Thyroid gland (tissue), 4 donors: Measurements from ENCODE around the gene GPR42. TPM values are rescaled to one million over a fixed set of nuclear protein-coding genes. Genes with fewer than 3 reads are reported as not detected.

Source experiments
- DNase-seq, 2 donors: peaks; one replicate each; pipeline ENCODE4 v3.0.0-alpha.2; 2019
- H3K27ac ChIP-seq, 3 donors: fragments of 200-600 bp; sonication (generic); 1 replicate in 2 of 3; 2 replicates in 1 of 3; pipeline ENCODE4 v1.5.1; 2016 to 2019; ENCODE audit warnings: mild to moderate bottlenecking in 1 of 3, moderate library complexity in 1 of 3
- H3K27me3 ChIP-seq: fragments of 200-600 bp; sonication (generic); one replicate; pipeline ENCODE4 v1.5.1; 2019
- H3K36me3 ChIP-seq, 2 donors: fragments of 200-600 bp; sonication (generic); one replicate each; pipeline ENCODE4 v1.5.1; 2016 to 2019
- H3K4me1 ChIP-seq, 2 donors: fragments of 200-600 bp; sonication (generic); one replicate each; pipeline ENCODE4 v1.5.1; 2017 to 2019
- H3K4me3 ChIP-seq, 3 donors: fragments of 200-600 bp; sonication (generic); replicated peaks in 1 of 3; 1 replicate in 2 of 3; 2 replicates in 1 of 3; pipeline ENCODE4 v1.5.1; 2016; ENCODE audit warnings: mild to moderate bottlenecking in 1 of 3
- H3K9me3 ChIP-seq: fragments of 200-600 bp; sonication (generic); one replicate; pipeline ENCODE4 v1.5.1; 2017
- POLR2A ChIP-seq, 2 donors: fragments of 450-650 bp; IDR thresholded peaks; one replicate each; pipeline ENCODE4 v1.6.1; 2017; ENCODE audit warnings: antibody characterized with exemption in 2 of 2, mild to moderate bottlenecking in 2 of 2, moderate library complexity in 1 of 2
- whole genome bisulfite sequencing, 2 donors: methylation state at CpG; one replicate each; pipeline ENCODE4 v1.1.5; 2017; 5-methylcytosine and 5-hydroxymethylcytosine counted together
- intact Hi-C: fragments of 100-400 bp; cut with DNase I; formaldehyde crosslinking; loops from one replicate; pipeline ENCODE4 v1.15.1; 2023
- total RNA-seq, 4 donors: library from RNA; depleted of rRNA; stranded (reverse); fragments of >200 nt; gene quantifications; one replicate each; pipeline ENCODE4 v1.2.3, GENCODE V29; 2016
- TF ChIP-seq, protein P1 (sequence below), 6 experiments: fragments of 200-600 bp in 3 of 6; fragments of 450-650 bp in 3 of 6; sonication (generic) in 3 of 6; IDR thresholded peaks; one replicate each; pipeline ENCODE4 v1.5.1; 2016 to 2019; ENCODE audit warnings: antibody characterized with exemption in 6 of 6, mild to moderate bottlenecking in 2 of 6, inconsistent platforms in 1 of 6, moderate library complexity in 1 of 6

GPR42 gene
- total RNA-seq, 4 donors from 2014 or later, result 0.27 TPM; not detected in 3

DNA sequence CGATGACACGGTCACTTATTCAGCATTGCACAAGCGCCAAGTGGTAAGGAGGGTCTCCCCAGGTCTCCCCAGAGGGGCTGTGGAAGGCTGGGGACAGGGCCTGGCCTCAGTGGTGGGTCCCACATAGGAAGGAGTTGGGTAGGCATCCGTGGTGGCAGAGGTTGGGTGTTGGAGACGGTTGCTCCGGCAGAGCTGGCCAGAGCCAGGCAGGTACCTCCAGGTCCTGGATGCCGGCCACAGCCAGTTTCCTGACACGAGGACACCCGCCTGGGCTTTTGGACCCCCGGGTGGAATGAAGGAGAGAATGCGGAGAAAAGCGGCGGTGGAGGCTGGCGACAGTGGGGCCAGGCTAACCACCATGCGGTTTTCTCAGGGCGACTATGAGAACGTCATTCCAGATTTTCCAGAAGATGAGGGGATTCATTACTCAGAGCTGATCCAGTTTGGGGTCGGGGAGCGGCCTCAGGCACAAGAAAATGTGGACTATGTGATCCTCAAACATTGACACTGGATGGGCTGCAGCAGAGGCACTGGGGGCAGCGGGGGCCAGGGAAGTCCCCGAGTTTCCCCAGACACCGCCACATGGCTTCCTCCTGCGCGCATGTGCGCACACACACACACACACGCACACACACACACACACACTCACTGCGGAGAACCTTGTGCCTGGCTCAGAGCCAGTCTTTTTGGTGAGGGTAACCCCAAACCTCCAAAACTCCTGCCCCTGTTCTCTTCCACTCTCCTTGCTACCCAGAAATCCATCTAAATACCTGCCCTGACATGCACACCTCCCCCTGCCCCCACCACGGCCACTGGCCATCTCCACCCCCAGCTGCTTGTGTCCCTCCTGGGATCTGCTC lies 24.4 kb upstream of the GPR42 start:
- no peak overlapping the region for H3K27ac ChIP-seq
- H3K36me3 ChIP-seq, result no peaks in the 10 kb centered on the region
- DNase-seq, result no peak
- H3K4me3 ChIP-seq, result no peak overlapping the region
- intact Hi-C loops, result loop anchor here (5.0 kb wide), 1 partner anchor 69 kb away; no protein-coding TSS in a partner anchor
- TF ChIP-seq, protein P1, sequence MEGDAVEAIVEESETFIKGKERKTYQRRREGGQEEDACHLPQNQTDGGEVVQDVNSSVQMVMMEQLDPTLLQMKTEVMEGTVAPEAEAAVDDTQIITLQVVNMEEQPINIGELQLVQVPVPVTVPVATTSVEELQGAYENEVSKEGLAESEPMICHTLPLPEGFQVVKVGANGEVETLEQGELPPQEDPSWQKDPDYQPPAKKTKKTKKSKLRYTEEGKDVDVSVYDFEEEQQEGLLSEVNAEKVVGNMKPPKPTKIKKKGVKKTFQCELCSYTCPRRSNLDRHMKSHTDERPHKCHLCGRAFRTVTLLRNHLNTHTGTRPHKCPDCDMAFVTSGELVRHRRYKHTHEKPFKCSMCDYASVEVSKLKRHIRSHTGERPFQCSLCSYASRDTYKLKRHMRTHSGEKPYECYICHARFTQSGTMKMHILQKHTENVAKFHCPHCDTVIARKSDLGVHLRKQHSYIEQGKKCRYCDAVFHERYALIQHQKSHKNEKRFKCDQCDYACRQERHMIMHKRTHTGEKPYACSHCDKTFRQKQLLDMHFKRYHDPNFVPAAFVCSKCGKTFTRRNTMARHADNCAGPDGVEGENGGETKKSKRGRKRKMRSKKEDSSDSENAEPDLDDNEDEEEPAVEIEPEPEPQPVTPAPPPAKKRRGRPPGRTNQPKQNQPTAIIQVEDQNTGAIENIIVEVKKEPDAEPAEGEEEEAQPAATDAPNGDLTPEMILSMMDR (IDR thresholded peaks at IDR 0.05), result no peak
- no peak for TF ChIP-seq POLR2A (IDR thresholded peaks at IDR 0.05)
- no peaks in the 10 kb centered on the region for H3K27me3 ChIP-seq
- no peaks in the 10 kb centered on the region for H3K9me3 ChIP-seq
- no peaks in the 10 kb centered on the region for H3K4me1 ChIP-seq
- WGBS, 2 donors, result 72 to 81% methylated on average over 26 to 28 of the region's 28 CpGs

DNA sequence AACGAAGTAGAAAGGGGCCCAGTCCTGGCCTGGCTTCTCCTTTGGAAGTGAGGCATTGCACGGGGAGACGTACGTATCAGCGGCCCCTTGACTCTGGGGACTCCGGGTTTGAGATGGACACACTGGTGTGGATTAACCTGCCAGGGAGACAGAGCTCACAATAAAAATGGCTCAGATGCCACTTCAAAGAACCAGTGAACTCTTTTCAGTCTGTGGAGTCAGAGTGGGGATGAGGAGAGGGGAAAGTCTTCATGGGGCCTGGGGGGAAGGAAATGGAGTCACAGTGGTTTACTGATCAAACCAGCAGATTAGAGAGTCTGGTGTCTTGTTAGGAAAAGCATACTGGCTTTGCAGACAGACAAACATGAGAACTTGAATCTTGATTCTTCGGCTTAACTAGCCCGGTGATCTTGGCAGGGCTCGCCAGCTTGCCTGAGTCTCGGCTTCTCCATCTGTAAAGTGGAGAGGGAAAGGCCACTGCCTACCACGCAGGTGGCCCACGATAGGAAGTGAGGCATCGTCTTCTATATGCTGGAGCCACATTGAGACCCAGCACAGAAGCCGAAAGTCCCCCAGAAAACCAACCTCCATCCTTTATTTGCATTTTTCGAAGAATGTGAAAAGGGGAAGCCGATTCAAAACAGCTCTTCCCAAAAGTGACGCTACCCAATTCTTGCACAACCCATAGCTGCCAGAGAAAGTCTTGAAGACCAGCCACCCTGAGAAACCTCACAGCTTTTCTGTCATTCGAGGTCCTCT lies 23.5 kb upstream of the GPR42 start, which contains the start of gene FFAR1:
Gene FFAR1 (plus strand): TSS at position 732 of the 759 bp plus-strand sequence. CDS start 3,650 bp downstream, outside the sequence.
- intact Hi-C loops, result loop anchor here (5.0 kb wide), 1 partner anchor 70 kb away; no protein-coding TSS in a partner anchor
- Histone ChIP-seq H3K36me3 (no peaks in the 10 kb centered on the region), H3K4me1 (no peaks in the 10 kb centered on the region), H3K4me3 (no peak within 1 kb of the TSS), H3K9me3 (no peaks in the 10 kb centered on the region), H3K27ac (no peak within 1 kb of the TSS), H3K27me3 (no peaks in the 10 kb centered on the region)
- WGBS, 2 donors, result 74 to 79% methylated on average over 18 of the region's 18 CpGs
- TF ChIP-seq POLR2A (IDR thresholded peaks at IDR 0.05), result no peak
- TF ChIP-seq, protein P1 (IDR thresholded peaks at IDR 0.05), result no peak
- DNase-seq, result no peak

DNA sequence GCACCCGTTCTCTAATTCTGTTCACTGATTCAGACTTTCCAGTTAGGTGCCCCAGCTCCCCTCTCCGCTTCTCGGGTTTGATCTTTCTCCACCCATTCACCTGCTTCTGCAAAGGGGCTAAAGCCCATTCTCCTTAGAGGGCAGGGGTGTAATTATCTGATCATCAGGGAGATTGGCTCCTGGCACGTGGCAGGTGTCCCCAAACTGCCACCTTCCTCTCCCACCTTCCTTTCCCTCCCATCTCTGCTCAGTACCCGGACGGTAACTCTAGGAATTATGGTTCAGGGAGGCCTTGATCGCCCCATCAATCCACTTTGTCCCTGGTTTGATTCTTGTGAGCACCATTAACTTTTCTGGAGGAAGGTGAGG lies 23.0 kb upstream of the GPR42 start:
- Histone ChIP-seq H3K9me3 (no peaks in the 10 kb centered on the region), H3K27me3 (no peaks in the 10 kb centered on the region), H3K27ac (no peak overlapping the region), H3K36me3 (no peaks in the 10 kb centered on the region), H3K4me3 (no peak overlapping the region), H3K4me1 (no peaks in the 10 kb centered on the region)
- 88 to 90% methylated on average over 7 of the region's 7 CpGs for WGBS, 2 donors
- TF ChIP-seq, protein P1 (IDR thresholded peaks at IDR 0.05), result no peak
- no peak for TF ChIP-seq POLR2A (IDR thresholded peaks at IDR 0.05)
- DNase-seq, result no peak
- intact Hi-C loops, result loop anchor here (5.0 kb wide), 1 partner anchor 71 kb away; no protein-coding TSS in a partner anchor

GRCh38 chr19:35348911-35349611 lies 21.8 kb upstream of the GPR42 start:
- H3K27me3 ChIP-seq, result no peaks in the 10 kb centered on the region
- intact Hi-C loops, result loop anchor here (5.0 kb wide), 1 partner anchor 72 kb away; no protein-coding TSS in a partner anchor
- no peak for DNase-seq
- no peaks in the 10 kb centered on the region for H3K36me3 ChIP-seq
- WGBS, 2 donors, result 83 to 88% methylated on average over 17 to 18 of the region's 18 CpGs
- TF ChIP-seq, protein P1 (IDR thresholded peaks at IDR 0.05), result no peak
- no peak for TF ChIP-seq POLR2A (IDR thresholded peaks at IDR 0.05)
- H3K4me1 ChIP-seq, result no peaks in the 10 kb centered on the region
- no peak overlapping the region for H3K27ac ChIP-seq
- no peaks in the 10 kb centered on the region for H3K9me3 ChIP-seq
- H3K4me3 ChIP-seq, result no peak overlapping the region
